Measurements from ENCODE around the gene UNC13B.

Gene UNC13B

GRCh38 chr9:35340046-35340445 is 178.2 kb downstream of the UNC13B start:
- DNase-seq = no peak

GRCh38 chr9:35341021-35341420 is 179.2 kb downstream of the UNC13B start:
- peak; percentile 16 for DNase-seq

- no peak for DNase-seq
These were observed 179.8 kb downstream of the UNC13B start for GRCh38 chr9:35341585-35341984.

- DNase-seq = no peak
These were observed 180.6 kb downstream of the UNC13B start for GRCh38 chr9:35342221-35342958.

GRCh38 chr9:35348109-35348508 is 186.3 kb downstream of the UNC13B start:
- DNase-seq = no peak

GRCh38 chr9:35349287-35349990 is 187.6 kb downstream of the UNC13B start:
- no peak for DNase-seq

GRCh38 chr9:35350212-35350611 is 188.4 kb downstream of the UNC13B start:
- no peak for DNase-seq

GRCh38 chr9:35350827-35351549 is 189.2 kb downstream of the UNC13B start:
- no peak for DNase-seq

- no peak for DNase-seq
These were observed 192.0 kb downstream of the UNC13B start for GRCh38 chr9:35353731-35354365.

- DNase-seq = no peak
These were observed 194.1 kb downstream of the UNC13B start for GRCh38 chr9:35355939-35356338.

- DNase-seq = no peak
These were observed 195.3 kb downstream of the UNC13B start for GRCh38 chr9:35357116-35357515.

- DNase-seq = no peak
These were observed 196.0 kb downstream of the UNC13B start for GRCh38 chr9:35357826-35358225.

GRCh38 chr9:35364817-35365585 is 203.2 kb downstream of the UNC13B start:
- DNase-seq = no peak

- DNase-seq = no peak
These were observed 204.8 kb downstream of the UNC13B start for GRCh38 chr9:35366627-35367026.

- DNase-seq = no peak
These were observed 205.6 kb downstream of the UNC13B start for GRCh38 chr9:35367451-35367850.

- DNase-seq = no peak
These were observed 208.4 kb downstream of the UNC13B start for GRCh38 chr9:35370241-35370640.

GRCh38 chr9:35374436-35374835 is 212.6 kb downstream of the UNC13B start:
- DNase-seq = no peak

- DNase-seq = no peak
These were observed 213.1 kb downstream of the UNC13B start for GRCh38 chr9:35374910-35375309.

GRCh38 chr9:35380039-35380438 is 218.2 kb downstream of the UNC13B start:
- no peak for DNase-seq

GRCh38 chr9:35380619-35381018 is 218.8 kb downstream of the UNC13B start:
- DNase-seq = no peak

- DNase-seq = no peak
These were observed 223.2 kb downstream of the UNC13B start for GRCh38 chr9:35385042-35385441.

GRCh38 chr9:35395076-35395705 is 233.4 kb downstream of the UNC13B start:
- DNase-seq = no peak

All from inflammatory macrophage treated with lipopolysaccharide for 4 hours (primary cell).